IPS-20b (cell line): ENCODE results near the gene CCDC81.
"Not testable (repeated sequence)": the region's sequence is repeated elsewhere in the genome, so short reads cannot be mapped to it uniquely, and the experiment has no call there.

Source experiments
- H3K27ac ChIP-seq: one replicate; pipeline ENCODE4 v1.5.1; 2013; ENCODE audit warnings: low read length
- H3K27me3 ChIP-seq: 2 replicates; pipeline ENCODE4 v1.6.1; 2013; ENCODE audit warnings: mild to moderate bottlenecking, low read length, inconsistent platforms; ENCODE audit not compliant: insufficient read depth
- H3K36me3 ChIP-seq: 2 replicates; pipeline ENCODE4 v1.6.1; 2013; ENCODE audit warnings: low read depth, mild to moderate bottlenecking, inconsistent platforms, low read length, moderate library complexity; ENCODE audit not compliant: insufficient read depth
- H3K4me1 ChIP-seq: 2 replicates; pipeline ENCODE4 v1.6.1; 2013; ENCODE audit warnings: mild to moderate bottlenecking, control low read depth, inconsistent platforms, low read length, moderate library complexity; ENCODE audit not compliant: insufficient read depth
- H3K4me3 ChIP-seq: 2 replicates; pipeline ENCODE4 v1.5.1; 2013; ENCODE audit warnings: mild to moderate bottlenecking, low read length, inconsistent platforms
- H3K9ac ChIP-seq: 2 replicates; pipeline ENCODE4 v1.6.1; 2013; ENCODE audit warnings: low read depth, mild to moderate bottlenecking, inconsistent platforms, low read length, moderate library complexity
- H3K9me3 ChIP-seq: 2 replicates; pipeline ENCODE4 v1.6.1; 2013; ENCODE audit warnings: mild to moderate bottlenecking, low read depth, low read length, inconsistent platforms; ENCODE audit not compliant: insufficient read depth

CCDC81 gene

DNA sequence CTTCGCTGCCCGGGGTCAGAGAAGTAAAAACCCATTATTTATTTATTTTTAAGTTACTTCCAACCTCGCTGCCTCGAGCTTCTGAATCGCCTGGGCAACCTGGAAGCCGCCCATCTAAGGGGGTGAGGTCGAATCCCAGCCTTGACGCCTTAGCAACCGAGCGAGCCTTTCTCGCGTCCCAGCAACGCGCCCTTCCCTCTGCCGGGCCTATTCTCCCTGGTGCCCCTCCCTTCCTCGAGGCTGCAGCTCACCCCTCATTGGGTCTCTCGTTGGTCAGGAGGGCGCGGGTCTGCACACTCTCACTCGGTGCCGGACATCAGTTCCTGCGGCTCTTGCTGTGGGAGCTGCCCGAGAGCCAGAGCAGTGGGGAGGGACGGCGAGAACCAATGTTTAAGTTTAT, at the start of gene CCDC81:
TSS of gene CCDC81 (plus strand) at position 302 of the 400 bp plus-strand sequence. CDS start 277 bp downstream, outside the sequence.
- Histone ChIP-seq H3K27me3 (no peaks in the 10 kb centered on the region), H3K4me1 (no peaks in the 10 kb centered on the region), H3K9me3 (no peaks in the 10 kb centered on the region), H3K4me3 (peak within 1 kb of the TSS; percentile 65), H3K36me3 (no peaks in the 10 kb centered on the region), H3K9ac (peak within 1 kb of the TSS; percentile 51; the same call in 1 of the 2 replicates), H3K27ac (no peak within 1 kb of the TSS)

GRCh38 chr11:86335131-86335767, 39.4 kb upstream of the CCDC81 start:
- H3K4me3 ChIP-seq, result no peak overlapping the region
- no peak overlapping the region for H3K9ac ChIP-seq
- no peaks in the 10 kb centered on the region for H3K9me3 ChIP-seq
- no peak overlapping the region for H3K27ac ChIP-seq
- peaks cover 35% of the 10 kb centered on the region for H3K36me3 ChIP-seq
- no peaks in the 10 kb centered on the region for H3K4me1 ChIP-seq
- H3K27me3 ChIP-seq, result no peaks in the 10 kb centered on the region

GRCh38 chr11:86337227-86337626, 37.5 kb upstream of the CCDC81 start:
- no peaks in the 10 kb centered on the region for H3K27me3 ChIP-seq
- no peak overlapping the region for H3K9ac ChIP-seq
- H3K4me3 ChIP-seq, result no peak overlapping the region
- peaks cover 35% of the 10 kb centered on the region for H3K36me3 ChIP-seq
- no peaks in the 10 kb centered on the region for H3K4me1 ChIP-seq
- H3K27ac ChIP-seq, result no peak overlapping the region
- no peaks in the 10 kb centered on the region for H3K9me3 ChIP-seq

- Histone ChIP-seq H3K9ac (no peak overlapping the region), H3K4me1 (no peaks in the 10 kb centered on the region), H3K27ac (no peak overlapping the region), H3K27me3 (no peaks in the 10 kb centered on the region), H3K9me3 (no peaks in the 10 kb centered on the region), H3K36me3 (peaks cover 18% of the 10 kb centered on the region), H3K4me3 (no peak overlapping the region)
Observed at GRCh38 chr11:86341382-86341781, 33.3 kb upstream of the CCDC81 start.

GRCh38 chr11:86346513-86346912, 28.2 kb upstream of the CCDC81 start:
- H3K4me1 ChIP-seq, result no peaks in the 10 kb centered on the region
- no peak overlapping the region for H3K4me3 ChIP-seq
- H3K9me3 ChIP-seq, result no peaks in the 10 kb centered on the region
- no peak overlapping the region for H3K27ac ChIP-seq
- H3K9ac ChIP-seq, result no peak overlapping the region
- no peaks in the 10 kb centered on the region for H3K27me3 ChIP-seq
- no peaks in the 10 kb centered on the region; the same call in 1 of the 2 replicates for H3K36me3 ChIP-seq

GRCh38 chr11:86355256-86355655, 19.4 kb upstream of the CCDC81 start:
- Histone ChIP-seq H3K27ac (no peak overlapping the region), H3K9me3 (no peaks in the 10 kb centered on the region), H3K4me3 (no peak overlapping the region), H3K9ac (no peak overlapping the region), H3K4me1 (peaks cover 9% of the 10 kb centered on the region; the same call in 1 of the 2 replicates), H3K27me3 (no peaks in the 10 kb centered on the region), H3K36me3 (no peaks in the 10 kb centered on the region)

- H3K27ac ChIP-seq, result peak overlapping the region; percentile 57
- not testable (repeated sequence) for H3K9me3 ChIP-seq, H3K4me3 ChIP-seq, H3K36me3 ChIP-seq, H3K27me3 ChIP-seq, H3K4me1 ChIP-seq
- H3K9ac ChIP-seq, result peak overlapping the region; percentile 73; the same call in 1 of the 2 replicates
Observed at GRCh38 chr11:86357412-86357811, 17.3 kb upstream of the CCDC81 start.

DNA sequence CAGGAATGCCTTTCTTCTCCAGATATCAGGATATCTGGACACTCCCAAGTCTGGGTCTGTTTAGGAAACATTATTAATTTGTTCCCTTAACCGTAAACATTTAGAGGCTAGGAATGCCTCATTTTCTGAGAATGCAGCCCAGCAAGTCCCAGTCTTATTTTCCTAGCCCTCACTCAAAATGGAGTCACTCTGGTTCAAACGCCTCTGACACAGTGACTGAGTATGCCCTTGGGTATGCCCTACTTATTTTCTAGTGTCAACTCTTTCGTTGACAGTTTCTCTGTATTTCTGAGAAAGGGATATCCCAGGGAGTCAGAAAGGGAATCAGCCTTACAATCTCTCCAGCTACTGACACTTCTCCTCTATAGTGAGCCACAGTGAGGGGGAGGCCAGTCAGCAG, 16.0 kb upstream of the CCDC81 start:
- Histone ChIP-seq H3K27me3 (no peaks in the 10 kb centered on the region), H3K4me1 (peaks cover 9% of the 10 kb centered on the region; the same call in 1 of the 2 replicates)

GRCh38 chr11:86360775-86361395, 13.8 kb upstream of the CCDC81 start:
- Histone ChIP-seq H3K9ac (no peak overlapping the region), H3K27ac (no peak overlapping the region), H3K36me3 (no peaks in the 10 kb centered on the region), H3K4me3 (no peak overlapping the region), H3K4me1 (peaks cover 9% of the 10 kb centered on the region; the same call in 1 of the 2 replicates), H3K27me3 (no peaks in the 10 kb centered on the region), H3K9me3 (peaks cover 12% of the 10 kb centered on the region)

More for the DNA sequence above, 16.0 kb upstream of the CCDC81 start:
- Histone ChIP-seq H3K4me3 (no peak overlapping the region), H3K9ac (no peak overlapping the region), H3K9me3 (peaks cover 7% of the 10 kb centered on the region), H3K27ac (no peak overlapping the region), H3K36me3 (no peaks in the 10 kb centered on the region)

- H3K36me3 ChIP-seq, result no peaks in the 10 kb centered on the region
- no peaks in the 10 kb centered on the region; the same call in 1 of the 2 replicates for H3K4me1 ChIP-seq
- no peak overlapping the region for H3K27ac ChIP-seq
- no peak overlapping the region for H3K4me3 ChIP-seq
- H3K9me3 ChIP-seq, result peaks cover 12% of the 10 kb centered on the region
- H3K9ac ChIP-seq, result no peak overlapping the region
- no peaks in the 10 kb centered on the region for H3K27me3 ChIP-seq
Observed at GRCh38 chr11:86363424-86363823, 11.3 kb upstream of the CCDC81 start.

DNA sequence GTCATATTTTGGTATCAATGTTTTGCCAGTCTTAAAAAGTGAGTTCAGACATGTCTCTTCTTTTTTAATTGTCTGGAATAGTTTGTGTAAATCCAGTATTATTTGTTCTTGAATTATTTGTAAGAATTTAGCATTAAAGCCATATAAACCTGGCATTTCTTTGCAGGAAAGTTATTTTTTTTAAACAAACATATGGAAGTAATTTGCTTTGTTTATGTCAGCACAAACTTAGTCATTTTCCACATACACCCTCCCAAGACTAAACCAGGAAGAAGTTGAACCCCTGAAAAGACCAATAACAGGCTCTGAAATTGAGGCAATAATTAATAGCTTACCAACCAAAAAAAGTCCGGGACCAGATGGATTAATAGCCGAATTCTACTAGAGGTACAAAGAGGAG, 9.1 kb upstream of the CCDC81 start:
- Histone ChIP-seq H3K4me1 (no peaks in the 10 kb centered on the region), H3K9me3 (peaks cover 12% of the 10 kb centered on the region), H3K9ac (no peak overlapping the region), H3K36me3 (no peaks in the 10 kb centered on the region), H3K27me3 (no peaks in the 10 kb centered on the region), H3K27ac (no peak overlapping the region), H3K4me3 (no peak overlapping the region)

DNA sequence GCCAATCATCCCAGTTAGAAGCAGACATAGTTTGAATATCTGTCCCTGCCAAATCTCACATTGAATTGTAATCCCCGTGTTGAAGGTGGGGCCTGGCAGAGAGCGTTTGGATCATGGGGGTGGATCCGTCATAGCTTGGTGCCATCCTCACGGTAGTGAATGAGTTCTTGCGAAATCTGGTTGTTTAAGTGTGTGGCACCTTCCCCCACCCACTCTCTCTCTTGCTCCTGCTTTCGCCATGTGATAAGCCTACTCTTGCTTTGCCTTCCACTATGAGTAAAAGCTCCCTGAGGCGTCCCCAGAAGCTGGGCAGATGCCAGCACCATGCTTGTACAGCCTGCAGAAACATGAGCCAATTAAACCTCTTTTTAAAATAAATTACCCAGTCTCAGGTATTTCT, 5.0 kb upstream of the CCDC81 start:
- H3K27ac ChIP-seq, result no peak overlapping the region
- H3K9ac ChIP-seq, result no peak overlapping the region
- H3K4me1 ChIP-seq, result no peaks in the 10 kb centered on the region
- H3K36me3 ChIP-seq, result no peaks in the 10 kb centered on the region
- no peaks in the 10 kb centered on the region for H3K9me3 ChIP-seq
- H3K27me3 ChIP-seq, result no peaks in the 10 kb centered on the region
- no peak overlapping the region for H3K4me3 ChIP-seq
